Measurements from ENCODE around the gene RBM5.

RBM5 gene

DNA sequence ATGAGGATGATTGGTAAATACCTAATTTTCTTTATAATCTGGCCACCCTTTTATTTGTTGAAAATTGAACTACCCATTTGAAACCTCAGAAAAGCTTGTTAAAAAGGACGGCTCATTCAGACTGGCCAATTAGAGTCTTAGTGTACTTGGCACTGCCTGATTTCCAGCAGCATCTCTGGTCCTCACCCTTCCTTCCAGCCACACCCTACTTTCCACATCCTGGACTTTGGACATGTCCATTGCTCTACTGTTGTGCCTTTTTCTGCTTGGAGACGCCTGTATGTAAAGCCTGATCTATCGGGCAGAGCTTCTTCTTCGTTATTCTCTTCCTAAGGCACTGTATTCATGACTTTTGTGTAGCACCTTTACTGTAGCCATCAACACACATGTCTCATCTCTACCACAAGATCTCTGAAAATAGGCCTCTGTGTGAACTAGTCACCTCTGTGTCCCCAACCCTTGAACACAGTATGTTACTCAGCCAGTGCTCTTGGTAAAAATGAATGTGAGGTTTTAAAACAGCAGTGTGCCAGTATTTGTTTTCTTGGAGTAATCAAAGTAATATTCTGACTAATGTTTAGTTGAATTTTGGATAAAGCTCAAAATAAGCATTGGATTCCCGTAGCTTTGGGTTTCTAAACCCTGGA, 6.8 kb downstream of the RBM5 start:
- Histone ChIP-seq H3K4me2 (ENCODE audit: low read length) (no peak overlapping the region), H3K9ac (ENCODE audit: low read length) (no peak overlapping the region), H3F3A (ENCODE audit: insufficient read depth, low read length) (no peaks in the 10 kb centered on the region; the same call in 1 of the 2 replicates), H3K27me3 (ENCODE audit: insufficient read depth, low read length) (no peaks in the 10 kb centered on the region), H3K4me1 (ENCODE audit: insufficient read depth, low read length, severe bottlenecking) (peaks cover 11% of the 10 kb centered on the region), H3K79me2 (ENCODE audit: insufficient read depth, low read length) (peaks cover 12% of the 10 kb centered on the region), H3K4me3 (ENCODE audit: low read depth, low read length, poor library complexity, severe bottlenecking) (no peak overlapping the region), H4K20me1 (ENCODE audit: insufficient read depth, low read length) (no peaks in the 10 kb centered on the region), H3K36me3 (ENCODE audit: insufficient read depth, low read length) (peaks cover 99% of the 10 kb centered on the region), H3K9me2 (ENCODE audit: low read depth, low read length) (no peaks in the 10 kb centered on the region), H2AFZ (ENCODE audit: low read length) (no peak overlapping the region), H3K27ac (ENCODE audit: low read depth, low read length, poor library complexity, severe bottlenecking) (no peak overlapping the region), H3K9me3 (ENCODE audit: low read length) (no peaks in the 10 kb centered on the region)
- TF ChIP-seq CTCF (IDR thresholded peaks at IDR 0.05; ENCODE audit: low read length) (no peak), EZH2 (IDR thresholded peaks at IDR 0.05; ENCODE audit: borderline replicate concordance, low read length) (no peak)

GRCh38 chr3:50100386-50100785, 11.7 kb downstream of the RBM5 start:
- H3K79me2 ChIP-seq (ENCODE audit: insufficient read depth, low read length): no peaks in the 10 kb centered on the region
- H3K9me2 ChIP-seq (ENCODE audit: low read depth, low read length): no peaks in the 10 kb centered on the region
- H3F3A ChIP-seq (ENCODE audit: insufficient read depth, low read length): no peaks in the 10 kb centered on the region; the same call in 1 of the 2 replicates
- H3K4me3 ChIP-seq (ENCODE audit: low read depth, low read length, poor library complexity, severe bottlenecking): no peak overlapping the region
- TF ChIP-seq CTCF (IDR thresholded peaks at IDR 0.05; ENCODE audit: low read length) (no peak), EZH2 (IDR thresholded peaks at IDR 0.05; ENCODE audit: borderline replicate concordance, low read length) (no peak)
- H3K9ac ChIP-seq (ENCODE audit: low read length): no peak overlapping the region
- no peaks in the 10 kb centered on the region for H3K9me3 ChIP-seq (ENCODE audit: low read length)
- H3K4me2 ChIP-seq (ENCODE audit: low read length): no peak overlapping the region
- H3K27ac ChIP-seq (ENCODE audit: low read depth, low read length, poor library complexity, severe bottlenecking): no peak overlapping the region
- H4K20me1 ChIP-seq (ENCODE audit: insufficient read depth, low read length): no peaks in the 10 kb centered on the region
- no peaks in the 10 kb centered on the region for H3K4me1 ChIP-seq (ENCODE audit: insufficient read depth, low read length, severe bottlenecking)
- no peaks in the 10 kb centered on the region for H3K27me3 ChIP-seq (ENCODE audit: insufficient read depth, low read length)
- peaks cover 100% of the 10 kb centered on the region for H3K36me3 ChIP-seq (ENCODE audit: insufficient read depth, low read length)
- no peak overlapping the region for H2AFZ ChIP-seq (ENCODE audit: low read length)

DNA sequence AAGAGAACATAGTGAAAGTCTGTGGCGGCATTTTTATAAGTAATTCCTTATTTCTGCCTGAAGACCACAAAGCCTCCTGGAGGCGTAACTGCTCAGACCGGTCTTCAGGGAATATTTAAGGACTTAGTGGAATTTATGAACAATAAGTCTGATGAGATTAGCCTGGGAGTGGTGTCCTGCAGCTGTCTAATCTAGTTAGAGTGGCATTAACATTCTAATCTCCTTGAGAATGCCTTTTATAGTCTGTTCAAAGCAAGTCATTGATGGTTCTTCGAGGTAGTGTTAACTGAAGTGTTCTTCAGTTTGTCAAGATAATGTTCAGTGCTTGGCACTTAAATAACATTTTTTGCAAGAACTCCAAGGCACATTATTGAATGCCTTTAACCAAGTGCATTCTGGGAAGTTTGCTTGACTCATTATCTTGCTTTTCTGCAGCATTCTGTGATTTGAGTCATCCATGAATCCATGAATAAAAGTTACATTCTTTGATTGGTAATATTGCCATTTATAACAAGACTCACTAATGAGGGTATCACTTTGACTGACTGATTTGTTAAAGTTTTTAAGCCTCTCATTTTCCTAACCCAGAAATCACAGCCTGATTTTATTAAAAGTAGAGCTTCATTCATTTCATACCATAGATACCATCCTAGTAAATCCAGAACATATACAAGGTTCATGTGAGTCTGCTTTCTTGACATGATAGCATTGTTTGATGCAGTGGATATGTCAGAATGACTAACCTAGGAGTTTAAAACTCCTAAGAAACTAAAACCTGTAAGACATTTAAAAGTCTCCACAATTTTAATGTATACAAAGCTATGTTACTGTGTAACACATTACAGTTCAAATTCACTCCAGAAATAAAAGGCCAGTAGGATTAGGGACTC, 12.5 kb downstream of the RBM5 start:
- no peaks in the 10 kb centered on the region for H3K9me3 ChIP-seq (ENCODE audit: low read length)
- H3K27me3 ChIP-seq (ENCODE audit: insufficient read depth, low read length): no peaks in the 10 kb centered on the region
- no peaks in the 10 kb centered on the region for H3K9me2 ChIP-seq (ENCODE audit: low read depth, low read length)
- peaks cover 99% of the 10 kb centered on the region for H3K36me3 ChIP-seq (ENCODE audit: insufficient read depth, low read length)
- H2AFZ ChIP-seq (ENCODE audit: low read length): no peak overlapping the region
- no peaks in the 10 kb centered on the region for H4K20me1 ChIP-seq (ENCODE audit: insufficient read depth, low read length)
- H3K9ac ChIP-seq (ENCODE audit: low read length): no peak overlapping the region
- H3K4me1 ChIP-seq (ENCODE audit: insufficient read depth, low read length, severe bottlenecking): no peaks in the 10 kb centered on the region
- TF ChIP-seq CTCF (IDR thresholded peaks at IDR 0.05; ENCODE audit: low read length) (no peak), EZH2 (IDR thresholded peaks at IDR 0.05; ENCODE audit: borderline replicate concordance, low read length) (no peak)
- no peaks in the 10 kb centered on the region; the same call in 1 of the 2 replicates for H3F3A ChIP-seq (ENCODE audit: insufficient read depth, low read length)
- no peak overlapping the region for H3K4me2 ChIP-seq (ENCODE audit: low read length)
- H3K79me2 ChIP-seq (ENCODE audit: insufficient read depth, low read length): no peaks in the 10 kb centered on the region
- no peak overlapping the region for H3K27ac ChIP-seq (ENCODE audit: low read depth, low read length, poor library complexity, severe bottlenecking)
- H3K4me3 ChIP-seq (ENCODE audit: low read depth, low read length, poor library complexity, severe bottlenecking): no peak overlapping the region

Measured in OCI-LY1 (cell line).